CD4-positive, CD25-positive, alpha-beta regulatory T cell (primary cell): ENCODE results near the gene CDK5. TPM values are rescaled to one million over a fixed set of nuclear protein-coding genes. Genes with fewer than 3 reads are reported as not detected.
"Not testable (repeated sequence)": the region's sequence is repeated elsewhere in the genome, so short reads cannot be mapped to it uniquely, and the experiment has no call there.

Source experiments
- ATAC-seq, 2 donors: fragments of 150-1000 bp; cut with Tn5 transposase; one replicate each; pipeline ENCODE4 v1.10.0; 2021; ENCODE audit warnings: low read depth in 2 of 2, moderate number of reproducible peaks in 2 of 2, moderate library complexity in 1 of 2
- DNase-seq, 3 donors: peaks; one replicate each; pipeline versions ENCODE4 v3.0.0 to v3.0.0-alpha.2; 2012 to 2022; ENCODE audit warnings: mixed read lengths in 1 of 3
- H3K27ac ChIP-seq: one replicate; pipeline ENCODE4 v1.7.0; 2013; ENCODE audit warnings: mild to moderate bottlenecking, low read length; ENCODE audit not compliant: insufficient read depth, poor library complexity, severe bottlenecking
- H3K27me3 ChIP-seq: one replicate; pipeline ENCODE4 v1.7.0; 2013; ENCODE audit warnings: low read length; ENCODE audit not compliant: control insufficient read depth, insufficient read depth
- H3K36me3 ChIP-seq: one replicate; pipeline ENCODE4 v1.7.0; 2013; ENCODE audit warnings: mild to moderate bottlenecking, low read length, moderate library complexity; ENCODE audit not compliant: control insufficient read depth, insufficient read depth
- H3K4me1 ChIP-seq: 2 replicates; pipeline ENCODE4 v1.7.0; 2013; ENCODE audit warnings: mild to moderate bottlenecking, low read length; ENCODE audit not compliant: insufficient read depth, control insufficient read depth, poor library complexity, severe bottlenecking
- H3K4me3 ChIP-seq: one replicate; pipeline ENCODE4 v1.7.0; 2013; ENCODE audit warnings: low read depth, mild to moderate bottlenecking, low read length, moderate library complexity
- H3K9me3 ChIP-seq, 2 experiments: 1 replicate in 1 of 2; 2 replicates in 1 of 2; pipeline ENCODE4 v1.7.0; 2013; ENCODE audit warnings: low read length in 2 of 2, mild to moderate bottlenecking in 1 of 2, moderate library complexity in 1 of 2; ENCODE audit not compliant: control insufficient read depth in 2 of 2
- H3K27ac Mint-ChIP-seq, 3 donors: one replicate each; pipeline ENCODE4 v1.8.0; 2020 to 2022; ENCODE audit warnings: mild to moderate bottlenecking in 3 of 3, mixed read lengths in 3 of 3, moderate library complexity in 2 of 3
- H3K27me3 Mint-ChIP-seq: one replicate; pipeline ENCODE4 v1.8.0; 2022; ENCODE audit warnings: mild to moderate bottlenecking, mixed read lengths
- H3K36me3 Mint-ChIP-seq: one replicate; pipeline ENCODE4 v1.8.0; 2020; ENCODE audit warnings: mixed read lengths
- H3K4me1 Mint-ChIP-seq, 4 donors: one replicate each; pipeline ENCODE4 v1.8.0; 2020 to 2022; ENCODE audit warnings: mixed read lengths in 4 of 4, mild to moderate bottlenecking in 1 of 4
- H3K4me3 Mint-ChIP-seq, 4 donors: one replicate each; pipeline ENCODE4 v1.8.0; 2020 to 2022; ENCODE audit warnings: mild to moderate bottlenecking in 4 of 4, mixed read lengths in 4 of 4, moderate library complexity in 3 of 4
- H3K9me3 Mint-ChIP-seq, 7 donors: one replicate each; pipeline ENCODE4 v1.8.0; 2020 to 2022; ENCODE audit warnings: mixed read lengths in 7 of 7, mild to moderate bottlenecking in 3 of 7, moderate library complexity in 2 of 7
- polyA plus RNA-seq, 4 donors: library from polyadenylated mRNA; unstranded; fragments of 300-500 nt; fragmentation: Illumina TruSeq; gene quantifications; one replicate each; pipeline ENCODE4 v1.2.3, GENCODE V29; 2021
- total RNA-seq: library from RNA; stranded (reverse); gene quantifications from one replicate; pipeline ENCODE4 v1.2.3, GENCODE V29; 2022

The CDK5 gene
- total and polyA plus RNA-seq, 5 donors from 2014 or later, result 7.6 to 20.7 (median 16.1) TPM

- H3K27ac Mint-ChIP-seq, result peak overlapping the region in 1 of 3 donors; percentile 62
- H3K4me1 ChIP-seq, result peaks cover 2% of the 10 kb centered on the region
Measured at GRCh38 chr7:151045967-151046366, 11.7 kb downstream of the CDK5 start.

DNA sequence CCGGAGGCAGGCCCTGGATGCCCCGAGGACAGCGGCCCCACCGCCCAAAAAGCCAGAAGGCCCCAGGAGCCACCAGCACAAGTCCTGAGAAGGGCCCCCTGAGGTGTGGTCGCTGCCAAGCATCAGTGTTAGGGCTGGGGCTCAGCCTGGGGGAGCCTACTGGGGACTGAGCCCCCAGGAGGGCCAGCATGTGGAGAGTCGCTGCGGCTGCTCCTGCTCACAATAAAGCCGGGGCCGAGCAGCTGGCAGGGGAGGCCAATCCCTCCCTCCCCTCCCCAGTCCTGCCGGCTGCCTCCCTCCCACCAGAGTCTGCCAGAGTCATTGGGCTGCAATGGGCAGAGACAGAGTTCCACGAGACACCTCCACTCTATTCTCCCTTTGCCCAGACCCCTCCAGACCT lies 12.4 kb downstream of the CDK5 start:
- ATAC-seq (no peak), DNase-seq (no peak)
- no peak overlapping the region for H3K4me3 ChIP-seq
- no peaks in the 10 kb centered on the region for H3K9me3 ChIP-seq
- no peak overlapping the region for H3K27ac ChIP-seq
- H3K4me1 ChIP-seq, result no peaks in the 10 kb centered on the region
- peaks cover 0 to 5% (median 0%) of the 10 kb centered on the region in 4 donors for H3K4me1 Mint-ChIP-seq
- H3K4me3 Mint-ChIP-seq, result no peak overlapping the region
- no peaks in the 10 kb centered on the region for H3K9me3 Mint-ChIP-seq
- peaks cover 7% of the 10 kb centered on the region for H3K36me3 ChIP-seq
- no peaks in the 10 kb centered on the region for H3K27me3 ChIP-seq
- H3K36me3 Mint-ChIP-seq, result peaks cover 4% of the 10 kb centered on the region
- no peaks in the 10 kb centered on the region for H3K27me3 Mint-ChIP-seq
- H3K27ac Mint-ChIP-seq, result no peak overlapping the region

More at GRCh38 chr7:151045967-151046366, 11.7 kb downstream of the CDK5 start:
- H3K27ac ChIP-seq, result no peak overlapping the region
- no peaks in the 10 kb centered on the region for H3K27me3 ChIP-seq
- DNase-seq (no peak), ATAC-seq (no peak)
- H3K9me3 Mint-ChIP-seq, result no peaks in the 10 kb centered on the region
- H3K4me3 Mint-ChIP-seq, result no peak overlapping the region
- no peaks in the 10 kb centered on the region for H3K9me3 ChIP-seq
- H3K27me3 Mint-ChIP-seq, result no peaks in the 10 kb centered on the region
- no peak overlapping the region for H3K4me3 ChIP-seq
- peaks cover 4% of the 10 kb centered on the region for H3K36me3 Mint-ChIP-seq
- peaks cover 0 to 5% (median 0%) of the 10 kb centered on the region in 4 donors for H3K4me1 Mint-ChIP-seq
- peaks cover 7% of the 10 kb centered on the region for H3K36me3 ChIP-seq

DNA sequence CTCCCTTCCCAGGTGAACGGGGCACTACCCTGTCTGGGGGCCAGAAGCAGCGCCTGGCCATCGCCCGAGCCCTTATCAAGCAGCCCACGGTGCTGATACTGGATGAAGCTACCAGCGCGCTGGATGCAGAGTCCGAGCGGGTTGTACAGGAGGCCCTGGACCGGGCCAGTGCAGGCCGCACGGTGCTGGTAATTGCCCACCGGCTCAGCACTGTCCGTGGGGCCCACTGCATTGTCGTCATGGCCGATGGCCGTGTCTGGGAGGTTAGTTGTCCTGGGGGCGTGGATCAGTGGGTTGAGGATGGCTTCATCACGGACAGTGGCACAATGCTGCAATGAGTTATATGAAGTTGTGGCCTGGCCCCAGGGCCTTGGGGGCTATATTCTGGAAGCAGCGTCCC lies 13.7 kb downstream of the CDK5 start:
- Mint-ChIP-seq H3K4me1 (peaks cover 0 to 8% (median 3%) of the 10 kb centered on the region in 4 donors), H3K9me3 (no peaks in the 10 kb centered on the region), H3K4me3 (no peak overlapping the region), H3K27ac (no peak overlapping the region), H3K36me3 (peaks cover 4% of the 10 kb centered on the region), H3K27me3 (no peaks in the 10 kb centered on the region)
- Histone ChIP-seq H3K36me3 (peaks cover 7% of the 10 kb centered on the region), H3K4me3 (no peak overlapping the region), H3K4me1 (no peaks in the 10 kb centered on the region), H3K27me3 (no peaks in the 10 kb centered on the region), H3K9me3 (no peaks in the 10 kb centered on the region), H3K27ac (no peak overlapping the region)
- ATAC-seq, result no peak
- no peak for DNase-seq

DNA sequence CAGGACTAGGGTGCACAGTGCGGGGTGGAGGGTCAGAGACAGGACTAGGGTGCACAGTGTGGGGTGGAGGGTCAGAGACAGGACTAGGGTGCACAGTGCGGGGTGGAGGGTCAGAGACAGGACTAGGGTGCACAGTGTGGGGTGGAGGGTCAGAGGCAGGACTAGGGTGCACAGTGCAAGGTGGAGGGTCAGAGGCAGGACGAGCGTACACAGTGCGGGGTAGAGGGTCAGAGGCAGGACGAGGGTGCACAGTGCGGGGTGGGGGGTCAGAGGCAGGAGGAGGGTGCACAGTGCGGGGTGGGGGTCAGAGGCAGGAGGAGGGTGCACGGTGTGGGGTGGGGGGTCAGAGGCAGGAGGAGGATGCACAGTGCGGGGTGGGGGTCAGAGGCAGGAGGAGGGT lies 14.2 kb downstream of the CDK5 start:
- not testable (repeated sequence) for DNase-seq, H3K4me1 Mint-ChIP-seq, H3K27me3 Mint-ChIP-seq, H3K27ac ChIP-seq, H3K9me3 ChIP-seq, H3K4me1 ChIP-seq, H3K36me3 Mint-ChIP-seq, H3K4me3 Mint-ChIP-seq, H3K36me3 ChIP-seq, H3K9me3 Mint-ChIP-seq, H3K27ac Mint-ChIP-seq, H3K27me3 ChIP-seq, H3K4me3 ChIP-seq, ATAC-seq

DNA sequence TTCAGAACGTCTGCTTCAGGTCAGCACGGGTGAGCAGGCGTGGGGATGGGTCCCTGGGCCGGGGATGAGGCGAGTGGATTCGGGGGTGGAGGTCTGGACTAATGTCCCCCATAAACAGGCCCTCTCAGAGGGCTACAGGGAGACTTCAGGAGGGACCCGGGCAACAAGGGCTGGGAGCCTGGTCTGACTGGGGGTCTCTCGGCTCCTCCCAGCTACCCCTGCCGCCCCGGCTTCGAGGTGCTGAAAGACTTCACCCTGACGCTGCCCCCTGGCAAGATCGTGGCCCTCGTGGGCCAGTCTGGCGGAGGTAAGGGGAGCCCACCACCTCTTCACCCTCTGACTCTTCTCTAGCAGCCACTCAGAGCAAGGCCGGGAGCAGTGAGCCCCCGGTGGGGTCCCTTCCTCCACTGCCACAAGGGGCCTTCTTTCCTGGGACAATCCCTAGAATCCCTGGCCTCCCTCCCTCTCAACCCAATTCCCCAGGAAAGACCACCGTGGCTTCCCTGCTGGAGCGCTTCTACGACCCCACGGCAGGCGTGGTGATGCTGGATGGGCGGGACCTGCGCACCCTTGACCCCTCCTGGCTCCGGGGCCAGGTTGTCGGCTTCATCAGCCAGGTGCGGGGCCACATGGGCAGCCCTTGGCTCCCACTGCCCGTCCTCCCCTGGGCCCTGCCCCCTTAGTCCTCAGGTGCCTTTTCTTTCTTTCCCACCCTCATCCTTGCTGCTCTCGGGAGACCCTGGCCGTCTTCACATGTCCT lies 16.9 kb downstream of the CDK5 start:
- Histone ChIP-seq H3K4me1 (no peaks in the 10 kb centered on the region), H3K27me3 (no peaks in the 10 kb centered on the region), H3K36me3 (peaks cover 16% of the 10 kb centered on the region), H3K4me3 (no peak overlapping the region), H3K27ac (no peak overlapping the region), H3K9me3 (no peaks in the 10 kb centered on the region)
- no peak for DNase-seq
- H3K9me3 Mint-ChIP-seq, result no peaks in the 10 kb centered on the region
- no peak overlapping the region for H3K4me3 Mint-ChIP-seq
- H3K27me3 Mint-ChIP-seq, result no peaks in the 10 kb centered on the region
- H3K36me3 Mint-ChIP-seq, result peaks cover 2% of the 10 kb centered on the region
- H3K4me1 Mint-ChIP-seq, result peaks cover 0 to 8% (median 0%) of the 10 kb centered on the region in 4 donors
- H3K27ac Mint-ChIP-seq, result no peak overlapping the region
- no peak for ATAC-seq

DNA sequence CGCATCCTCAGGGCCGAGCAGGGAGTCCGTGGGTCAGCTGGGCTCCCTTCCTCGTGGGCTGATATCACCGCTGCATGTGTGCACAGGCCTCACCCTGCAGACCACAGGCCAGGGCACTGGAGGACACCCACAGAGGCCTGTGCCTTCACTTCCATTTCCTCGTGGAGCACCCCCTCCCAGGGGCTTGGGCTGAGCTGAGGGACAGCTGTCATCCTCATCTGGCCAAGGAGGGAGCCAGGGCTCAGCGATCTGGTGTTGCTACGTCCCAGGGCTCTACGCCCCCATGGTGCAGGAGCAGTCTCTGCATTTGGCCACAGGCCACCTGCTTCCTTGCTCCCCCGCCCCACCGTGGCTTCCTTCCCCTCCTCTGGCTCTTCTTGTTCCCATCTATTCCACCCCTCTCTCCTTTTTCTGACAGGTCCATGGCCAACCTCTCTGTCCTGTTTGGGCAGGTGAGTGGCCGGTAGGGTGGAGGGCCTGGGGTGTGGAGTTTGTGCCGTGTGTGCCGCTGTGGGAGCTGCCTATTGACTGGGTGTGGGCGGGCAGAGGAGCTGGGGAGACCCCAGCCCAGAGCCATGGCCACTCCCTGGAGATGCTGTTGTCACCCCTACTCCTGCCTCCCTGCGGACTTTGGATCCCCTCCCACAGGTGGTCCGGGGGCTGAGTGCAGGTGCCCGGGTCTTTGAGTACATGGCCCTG lies 17.7 kb downstream of the CDK5 start:
- no peak for ATAC-seq

GRCh38 chr7:151038951-151039849 lies 18.5 kb downstream of the CDK5 start:
- H3K9me3 Mint-ChIP-seq, result no peaks in the 10 kb centered on the region
- H3K4me3 ChIP-seq, result no peak overlapping the region
- peak overlapping the region in 1 of 3 donors; percentile 15 for H3K27ac Mint-ChIP-seq
- peak; percentile 47 to 53 for ATAC-seq
- peak in 2 of 3 donors; percentile 15 to 42 for DNase-seq
- peaks cover 30% of the 10 kb centered on the region for H3K36me3 ChIP-seq
- H3K36me3 Mint-ChIP-seq, result peaks cover 6% of the 10 kb centered on the region
- H3K4me1 Mint-ChIP-seq, result peaks cover 0 to 8% (median 0%) of the 10 kb centered on the region in 4 donors
- H3K27me3 ChIP-seq, result no peaks in the 10 kb centered on the region
- H3K27ac ChIP-seq, result no peak overlapping the region
- no peak overlapping the region for H3K4me3 Mint-ChIP-seq
- H3K9me3 ChIP-seq, result no peaks in the 10 kb centered on the region
- H3K4me1 ChIP-seq, result no peaks in the 10 kb centered on the region
- no peaks in the 10 kb centered on the region for H3K27me3 Mint-ChIP-seq

More for the DNA sequence above, 17.7 kb downstream of the CDK5 start:
- Mint-ChIP-seq H3K4me1 (peaks cover 0 to 8% (median 0%) of the 10 kb centered on the region in 4 donors), H3K4me3 (no peak overlapping the region), H3K9me3 (no peaks in the 10 kb centered on the region), H3K27ac (peak overlapping the region in 1 of 3 donors; percentile 15), H3K36me3 (peaks cover 4% of the 10 kb centered on the region), H3K27me3 (no peaks in the 10 kb centered on the region)
- no peaks in the 10 kb centered on the region for H3K4me1 ChIP-seq
- DNase-seq, result no peak
- H3K4me3 ChIP-seq, result no peak overlapping the region
- H3K27me3 ChIP-seq, result no peaks in the 10 kb centered on the region
- H3K9me3 ChIP-seq, result no peaks in the 10 kb centered on the region
- H3K27ac ChIP-seq, result no peak overlapping the region
- peaks cover 22% of the 10 kb centered on the region for H3K36me3 ChIP-seq
